ENCODE data around the gene UBE2F.
"Not testable (repeated sequence)": the region's sequence is repeated elsewhere in the genome, so short reads cannot be mapped to it uniquely, and the experiment has no call there.

The UBE2F gene

DNA sequence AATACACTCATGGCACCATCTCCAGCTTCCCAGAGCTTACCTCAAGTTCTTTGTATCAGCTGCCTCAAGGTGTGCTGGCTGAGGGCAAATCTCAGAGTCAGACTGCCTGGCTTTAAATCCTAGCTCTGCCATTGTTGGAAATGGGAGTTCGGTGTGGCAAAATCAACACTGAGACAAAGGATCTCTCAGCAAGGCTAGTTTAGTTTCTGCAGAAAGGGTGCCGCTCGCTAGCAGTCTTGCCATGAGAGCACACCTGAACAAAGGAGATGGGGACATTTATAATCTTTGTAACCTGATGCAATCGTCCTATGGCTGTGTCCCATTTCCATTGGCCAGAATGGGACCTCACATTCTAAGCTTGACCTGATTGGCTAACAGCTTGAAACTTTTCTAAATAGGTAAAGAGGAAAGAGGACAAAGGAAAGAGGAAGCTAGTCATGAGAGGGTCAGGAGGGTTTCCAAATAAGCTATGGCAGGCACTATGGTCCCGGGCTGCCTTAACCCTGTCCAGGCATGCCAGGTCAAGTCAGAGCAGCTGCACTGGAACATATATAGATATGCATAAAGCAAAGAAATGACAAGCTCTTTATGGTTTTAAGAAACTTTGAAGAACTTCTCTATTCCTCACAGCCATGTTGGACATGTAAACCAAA lies 4.3 kb upstream of the UBE2F start:
- H3K27me3 ChIP-seq (ENCODE audit: insufficient read depth, poor library complexity, severe bottlenecking): no peaks in the 10 kb centered on the region
- ATAC-seq (ENCODE audit: low read depth): no peak
- DNase-seq (ENCODE audit: low spot score): peak; percentile 4
- TF ChIP-seq, protein P1, sequence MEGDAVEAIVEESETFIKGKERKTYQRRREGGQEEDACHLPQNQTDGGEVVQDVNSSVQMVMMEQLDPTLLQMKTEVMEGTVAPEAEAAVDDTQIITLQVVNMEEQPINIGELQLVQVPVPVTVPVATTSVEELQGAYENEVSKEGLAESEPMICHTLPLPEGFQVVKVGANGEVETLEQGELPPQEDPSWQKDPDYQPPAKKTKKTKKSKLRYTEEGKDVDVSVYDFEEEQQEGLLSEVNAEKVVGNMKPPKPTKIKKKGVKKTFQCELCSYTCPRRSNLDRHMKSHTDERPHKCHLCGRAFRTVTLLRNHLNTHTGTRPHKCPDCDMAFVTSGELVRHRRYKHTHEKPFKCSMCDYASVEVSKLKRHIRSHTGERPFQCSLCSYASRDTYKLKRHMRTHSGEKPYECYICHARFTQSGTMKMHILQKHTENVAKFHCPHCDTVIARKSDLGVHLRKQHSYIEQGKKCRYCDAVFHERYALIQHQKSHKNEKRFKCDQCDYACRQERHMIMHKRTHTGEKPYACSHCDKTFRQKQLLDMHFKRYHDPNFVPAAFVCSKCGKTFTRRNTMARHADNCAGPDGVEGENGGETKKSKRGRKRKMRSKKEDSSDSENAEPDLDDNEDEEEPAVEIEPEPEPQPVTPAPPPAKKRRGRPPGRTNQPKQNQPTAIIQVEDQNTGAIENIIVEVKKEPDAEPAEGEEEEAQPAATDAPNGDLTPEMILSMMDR (IDR thresholded peaks at IDR 0.05; ENCODE audit: poor library complexity, severe bottlenecking): no peak
- no peak overlapping the region for H3K27ac ChIP-seq (ENCODE audit: poor library complexity, severe bottlenecking)
- H3K36me3 ChIP-seq (ENCODE audit: low read depth): no peaks in the 10 kb centered on the region
- H3K9me3 ChIP-seq (ENCODE audit: severe bottlenecking): peaks cover 14% of the 10 kb centered on the region
- H3K4me3 ChIP-seq (ENCODE audit: severe bottlenecking): no peak overlapping the region
- H3K4me1 ChIP-seq (ENCODE audit: insufficient read depth, poor library complexity, severe bottlenecking): no peaks in the 10 kb centered on the region

- not testable (repeated sequence) for H3K4me3 ChIP-seq (ENCODE audit: severe bottlenecking); ATAC-seq (ENCODE audit: low read depth); H3K4me1 ChIP-seq (ENCODE audit: insufficient read depth, poor library complexity, severe bottlenecking); H3K27ac ChIP-seq (ENCODE audit: poor library complexity, severe bottlenecking); DNase-seq (ENCODE audit: low spot score); H3K27me3 ChIP-seq (ENCODE audit: insufficient read depth, poor library complexity, severe bottlenecking); H3K36me3 ChIP-seq (ENCODE audit: low read depth)
- H3K9me3 ChIP-seq (ENCODE audit: severe bottlenecking): peaks cover 14% of the 10 kb centered on the region
Measured at GRCh38 chr2:237963490-237963991, 3.3 kb upstream of the UBE2F start.

GRCh38 chr2:237964194-237964577 lies 2.6 kb upstream of the UBE2F start:
- Histone ChIP-seq H3K27ac (ENCODE audit: poor library complexity, severe bottlenecking) (no peak overlapping the region), H3K4me1 (ENCODE audit: insufficient read depth, poor library complexity, severe bottlenecking) (no peaks in the 10 kb centered on the region), H3K9me3 (ENCODE audit: severe bottlenecking) (peaks cover 14% of the 10 kb centered on the region), H3K4me3 (ENCODE audit: severe bottlenecking) (no peak overlapping the region), H3K36me3 (ENCODE audit: low read depth) (peaks cover 6% of the 10 kb centered on the region; the same call in 1 of the 2 replicates), H3K27me3 (ENCODE audit: insufficient read depth, poor library complexity, severe bottlenecking) (no peaks in the 10 kb centered on the region)
- DNase-seq (ENCODE audit: low spot score) (no peak), ATAC-seq (ENCODE audit: low read depth) (no peak)
- TF ChIP-seq, protein P1 (IDR thresholded peaks at IDR 0.05; ENCODE audit: poor library complexity, severe bottlenecking): no peak

GRCh38 chr2:237964578-237965404 lies 2.0 kb upstream of the UBE2F start:
- Histone ChIP-seq H3K4me3 (ENCODE audit: severe bottlenecking) (no peak overlapping the region), H3K36me3 (ENCODE audit: low read depth) (peaks cover 7% of the 10 kb centered on the region; the same call in 1 of the 2 replicates), H3K9me3 (ENCODE audit: severe bottlenecking) (peaks cover 14% of the 10 kb centered on the region), H3K4me1 (ENCODE audit: insufficient read depth, poor library complexity, severe bottlenecking) (no peaks in the 10 kb centered on the region), H3K27me3 (ENCODE audit: insufficient read depth, poor library complexity, severe bottlenecking) (no peaks in the 10 kb centered on the region), H3K27ac (ENCODE audit: poor library complexity, severe bottlenecking) (no peak overlapping the region)
- ATAC-seq (ENCODE audit: low read depth) (no peak), DNase-seq (ENCODE audit: low spot score) (no peak)
- TF ChIP-seq, protein P1 (IDR thresholded peaks at IDR 0.05; ENCODE audit: poor library complexity, severe bottlenecking): no peak

DNA sequence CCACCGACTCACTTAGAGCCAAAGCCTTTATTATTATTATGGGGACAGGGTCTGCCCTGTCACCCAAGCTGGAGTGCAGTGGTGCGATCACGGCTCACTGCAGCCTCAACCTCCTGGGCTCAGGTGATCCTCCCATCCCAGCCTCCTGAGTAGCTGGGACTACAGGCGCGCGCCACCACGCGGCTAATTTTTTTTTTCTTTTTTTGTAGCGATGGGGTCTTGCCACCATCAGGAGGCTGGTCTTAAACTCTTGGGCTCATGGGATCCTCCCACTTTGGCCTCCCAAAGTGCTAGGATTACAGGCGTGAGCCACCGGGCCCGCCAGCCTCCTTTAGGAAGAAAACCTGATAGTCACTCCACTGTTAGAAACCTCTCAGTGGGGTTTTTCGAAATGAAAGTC lies 970 bp upstream of the UBE2F start:
- not testable (repeated sequence) for H3K27me3 ChIP-seq (ENCODE audit: insufficient read depth, poor library complexity, severe bottlenecking); DNase-seq (ENCODE audit: low spot score); H3K36me3 ChIP-seq (ENCODE audit: low read depth); ATAC-seq (ENCODE audit: low read depth); H3K27ac ChIP-seq (ENCODE audit: poor library complexity, severe bottlenecking); H3K4me1 ChIP-seq (ENCODE audit: insufficient read depth, poor library complexity, severe bottlenecking)
- H3K4me3 ChIP-seq (ENCODE audit: severe bottlenecking): peak overlapping the region; percentile 81
- H3K9me3 ChIP-seq (ENCODE audit: severe bottlenecking): peaks cover 14% of the 10 kb centered on the region

Measured in RWPE2 (cell line).